Breast epithelium (tissue), 3 donors: Measurements from ENCODE around the gene METTL21C.

ENCODE experiments used
- POLR2AphosphoS5 ChIP-seq, 3 donors: sonication (generic); formaldehyde crosslinking; IDR thresholded peaks; one replicate each; pipeline ENCODE4 v1.6.1; 2017; ENCODE audit warnings: antibody characterized with exemption in 3 of 3
- TF ChIP-seq, protein P1 (sequence below), 3 donors: fragments of 450-650 bp; IDR thresholded peaks; one replicate each; pipeline ENCODE4 v1.5.1; 2016 to 2017; ENCODE audit warnings: antibody characterized with exemption in 3 of 3, mild to moderate bottlenecking in 3 of 3, moderate library complexity in 3 of 3

DNA sequence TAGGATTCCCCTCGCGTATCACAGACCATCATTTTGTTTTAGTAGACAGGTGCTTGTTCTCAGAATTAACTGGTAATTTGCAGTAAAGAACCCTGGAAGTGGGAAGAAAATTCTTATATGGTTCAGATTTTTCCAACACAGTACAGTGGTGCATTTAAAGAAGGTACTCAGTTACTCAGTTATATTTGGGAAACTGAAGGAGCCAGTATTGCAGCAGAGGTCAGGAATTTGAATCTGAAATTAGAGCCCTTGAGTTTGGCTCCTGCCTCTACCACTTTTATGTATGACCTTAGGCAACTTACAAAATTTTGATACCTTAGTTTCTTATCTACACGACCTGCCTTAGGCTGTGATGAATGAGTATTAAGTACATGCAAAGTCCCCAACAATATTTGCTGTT lies 19.7 kb downstream of the METTL21C start:
- TF ChIP-seq POLR2AphosphoS5 (IDR thresholded peaks at IDR 0.05) = no peak
- TF ChIP-seq, protein P1, sequence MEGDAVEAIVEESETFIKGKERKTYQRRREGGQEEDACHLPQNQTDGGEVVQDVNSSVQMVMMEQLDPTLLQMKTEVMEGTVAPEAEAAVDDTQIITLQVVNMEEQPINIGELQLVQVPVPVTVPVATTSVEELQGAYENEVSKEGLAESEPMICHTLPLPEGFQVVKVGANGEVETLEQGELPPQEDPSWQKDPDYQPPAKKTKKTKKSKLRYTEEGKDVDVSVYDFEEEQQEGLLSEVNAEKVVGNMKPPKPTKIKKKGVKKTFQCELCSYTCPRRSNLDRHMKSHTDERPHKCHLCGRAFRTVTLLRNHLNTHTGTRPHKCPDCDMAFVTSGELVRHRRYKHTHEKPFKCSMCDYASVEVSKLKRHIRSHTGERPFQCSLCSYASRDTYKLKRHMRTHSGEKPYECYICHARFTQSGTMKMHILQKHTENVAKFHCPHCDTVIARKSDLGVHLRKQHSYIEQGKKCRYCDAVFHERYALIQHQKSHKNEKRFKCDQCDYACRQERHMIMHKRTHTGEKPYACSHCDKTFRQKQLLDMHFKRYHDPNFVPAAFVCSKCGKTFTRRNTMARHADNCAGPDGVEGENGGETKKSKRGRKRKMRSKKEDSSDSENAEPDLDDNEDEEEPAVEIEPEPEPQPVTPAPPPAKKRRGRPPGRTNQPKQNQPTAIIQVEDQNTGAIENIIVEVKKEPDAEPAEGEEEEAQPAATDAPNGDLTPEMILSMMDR (IDR thresholded peaks at IDR 0.05) = no peak
